ENCODE data around the gene MRPL28.

GRCh38 chr16:414395-415169 lies 44.2 kb upstream of the MRPL28 start:
- TF ChIP-seq EZH2phosphoT487 (IDR thresholded peaks at IDR 0.05; ENCODE audit: borderline replicate concordance, low read length) (no peak), CTCF (IDR thresholded peaks at IDR 0.05; ENCODE audit: low read depth, low read length, poor library complexity, severe bottlenecking) (no peak)

Data from DOHH2 (cell line).